Activated CD8-positive, alpha-beta T cell treated with anti-CD3 and anti-CD28 coated beads for 36 hours (primary cell): ENCODE results near the gene TBC1D22A. TPM values are rescaled to one million over a fixed set of nuclear protein-coding genes. Genes with fewer than 3 reads are reported as not detected.

ENCODE experiments used
- ATAC-seq: fragments of 200-7000 bp; cut with Tn5 transposase; one replicate; pipeline ENCODE4 v1.10.0; 2021; ENCODE audit warnings: mild to moderate bottlenecking, moderate library complexity
- CTCF ChIA-PET: fragments of 350-600 bp; sonication (Branson Sonifier 250); formaldehyde crosslinking; loops from one replicate; lab custom pipeline; 2021; ENCODE audit warnings: antibody characterized with exemption; lab: Charles Lee
- POLR2A ChIA-PET: fragments of 350-600 bp; sonication (Branson Sonifier 250); formaldehyde crosslinking; loops from one replicate; lab custom pipeline; 2021; ENCODE audit warnings: antibody characterized with exemption; lab: Charles Lee
- DNase-seq: peaks from one replicate; pipeline ENCODE4 v3.0.0-alpha.2; 2020
- H3K27ac Mint-ChIP-seq: one replicate; pipeline ENCODE4 v1.8.0; 2021; ENCODE audit warnings: mild to moderate bottlenecking, mixed read lengths
- H3K27me3 Mint-ChIP-seq: one replicate; pipeline ENCODE4 v1.8.0; 2021; ENCODE audit warnings: mixed read lengths
- H3K36me3 Mint-ChIP-seq: one replicate; pipeline ENCODE4 v1.8.0; 2021; ENCODE audit warnings: low read depth, mixed read lengths
- H3K4me1 Mint-ChIP-seq: one replicate; pipeline ENCODE4 v1.8.0; 2021; ENCODE audit warnings: low read depth, mixed read lengths
- H3K4me3 Mint-ChIP-seq: one replicate; pipeline ENCODE4 v1.8.0; 2021; ENCODE audit warnings: mild to moderate bottlenecking, moderate library complexity, mixed read lengths
- H3K9me3 Mint-ChIP-seq: one replicate; pipeline ENCODE4 v1.8.0; 2021; ENCODE audit warnings: mixed read lengths
- intact Hi-C: fragments of 100-400 bp; cut with micrococcal nuclease; formaldehyde crosslinking; loops from one replicate; pipeline ENCODE4 v1.10.0; 2022
- total RNA-seq, 2 experiments: library from RNA; stranded (reverse); gene quantifications; one replicate each; pipeline ENCODE4 v1.2.3, GENCODE V29; 2021
- TF ChIP-seq, protein P1 (sequence below): fragments of 200-600 bp; IDR thresholded peaks from one replicate; pipeline ENCODE4 v1.8.0; 2022; ENCODE audit warnings: antibody characterized with exemption, mild to moderate bottlenecking

Gene TBC1D22A
- total RNA-seq, 2 experiments from 2014 or later = 41.0 to 42.8 TPM

DNA sequence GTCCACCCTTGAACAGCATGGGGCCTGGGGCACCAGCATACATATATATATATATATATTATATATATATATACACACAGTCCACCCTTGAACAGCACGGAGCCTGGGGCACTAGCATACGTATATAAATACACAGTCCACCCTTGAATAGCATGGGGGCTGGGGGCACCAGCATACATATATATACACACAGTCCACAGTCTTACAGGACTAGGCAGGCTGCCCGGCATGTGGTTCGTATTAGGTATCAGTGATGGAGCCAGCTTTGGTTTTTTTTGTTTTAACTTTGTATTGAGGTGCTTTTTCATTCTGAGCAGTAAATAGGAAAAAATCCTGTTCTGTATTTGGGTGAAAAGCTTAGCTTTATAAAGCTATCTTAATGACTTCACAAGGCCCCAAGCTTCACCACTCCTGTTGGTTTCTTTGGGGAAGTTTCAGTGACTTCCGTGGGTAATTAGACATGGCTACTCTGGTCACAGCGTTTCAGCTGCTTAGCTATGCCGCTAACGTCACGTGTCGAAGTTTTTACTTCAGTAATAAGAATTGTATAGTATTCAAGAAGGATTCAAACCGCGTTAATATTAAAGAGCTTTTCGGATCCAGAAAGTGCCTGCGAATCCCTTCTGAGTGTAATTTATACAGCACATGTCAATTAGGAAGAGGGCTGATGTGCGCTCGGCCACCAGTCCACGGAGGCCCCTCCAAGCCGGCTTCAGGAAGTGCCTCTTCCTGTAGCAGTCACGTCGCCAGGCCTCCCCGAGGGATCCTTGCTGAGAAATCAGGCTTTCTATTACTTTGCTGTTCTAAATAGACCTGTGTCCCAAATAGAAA, 179.7 kb downstream of the TBC1D22A start:
- peaks cover 2% of the 10 kb centered on the region for H3K4me1 Mint-ChIP-seq
- no peaks in the 10 kb centered on the region for H3K9me3 Mint-ChIP-seq
- ATAC-seq (no peak), DNase-seq (no peak)
- CTCF ChIA-PET = interaction anchor here (0.6 kb wide), 1 partner anchor 620 kb away, joined by 3 read pairs; no protein-coding TSS in a partner anchor
- H3K36me3 Mint-ChIP-seq = peaks cover 15% of the 10 kb centered on the region
- no peak overlapping the region for H3K27ac Mint-ChIP-seq
- H3K27me3 Mint-ChIP-seq = no peaks in the 10 kb centered on the region
- intact Hi-C loops = no loop called here
- POLR2A ChIA-PET = no interaction called here
- TF ChIP-seq, protein P1, sequence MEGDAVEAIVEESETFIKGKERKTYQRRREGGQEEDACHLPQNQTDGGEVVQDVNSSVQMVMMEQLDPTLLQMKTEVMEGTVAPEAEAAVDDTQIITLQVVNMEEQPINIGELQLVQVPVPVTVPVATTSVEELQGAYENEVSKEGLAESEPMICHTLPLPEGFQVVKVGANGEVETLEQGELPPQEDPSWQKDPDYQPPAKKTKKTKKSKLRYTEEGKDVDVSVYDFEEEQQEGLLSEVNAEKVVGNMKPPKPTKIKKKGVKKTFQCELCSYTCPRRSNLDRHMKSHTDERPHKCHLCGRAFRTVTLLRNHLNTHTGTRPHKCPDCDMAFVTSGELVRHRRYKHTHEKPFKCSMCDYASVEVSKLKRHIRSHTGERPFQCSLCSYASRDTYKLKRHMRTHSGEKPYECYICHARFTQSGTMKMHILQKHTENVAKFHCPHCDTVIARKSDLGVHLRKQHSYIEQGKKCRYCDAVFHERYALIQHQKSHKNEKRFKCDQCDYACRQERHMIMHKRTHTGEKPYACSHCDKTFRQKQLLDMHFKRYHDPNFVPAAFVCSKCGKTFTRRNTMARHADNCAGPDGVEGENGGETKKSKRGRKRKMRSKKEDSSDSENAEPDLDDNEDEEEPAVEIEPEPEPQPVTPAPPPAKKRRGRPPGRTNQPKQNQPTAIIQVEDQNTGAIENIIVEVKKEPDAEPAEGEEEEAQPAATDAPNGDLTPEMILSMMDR = no peak
- H3K4me3 Mint-ChIP-seq = no peak overlapping the region

DNA sequence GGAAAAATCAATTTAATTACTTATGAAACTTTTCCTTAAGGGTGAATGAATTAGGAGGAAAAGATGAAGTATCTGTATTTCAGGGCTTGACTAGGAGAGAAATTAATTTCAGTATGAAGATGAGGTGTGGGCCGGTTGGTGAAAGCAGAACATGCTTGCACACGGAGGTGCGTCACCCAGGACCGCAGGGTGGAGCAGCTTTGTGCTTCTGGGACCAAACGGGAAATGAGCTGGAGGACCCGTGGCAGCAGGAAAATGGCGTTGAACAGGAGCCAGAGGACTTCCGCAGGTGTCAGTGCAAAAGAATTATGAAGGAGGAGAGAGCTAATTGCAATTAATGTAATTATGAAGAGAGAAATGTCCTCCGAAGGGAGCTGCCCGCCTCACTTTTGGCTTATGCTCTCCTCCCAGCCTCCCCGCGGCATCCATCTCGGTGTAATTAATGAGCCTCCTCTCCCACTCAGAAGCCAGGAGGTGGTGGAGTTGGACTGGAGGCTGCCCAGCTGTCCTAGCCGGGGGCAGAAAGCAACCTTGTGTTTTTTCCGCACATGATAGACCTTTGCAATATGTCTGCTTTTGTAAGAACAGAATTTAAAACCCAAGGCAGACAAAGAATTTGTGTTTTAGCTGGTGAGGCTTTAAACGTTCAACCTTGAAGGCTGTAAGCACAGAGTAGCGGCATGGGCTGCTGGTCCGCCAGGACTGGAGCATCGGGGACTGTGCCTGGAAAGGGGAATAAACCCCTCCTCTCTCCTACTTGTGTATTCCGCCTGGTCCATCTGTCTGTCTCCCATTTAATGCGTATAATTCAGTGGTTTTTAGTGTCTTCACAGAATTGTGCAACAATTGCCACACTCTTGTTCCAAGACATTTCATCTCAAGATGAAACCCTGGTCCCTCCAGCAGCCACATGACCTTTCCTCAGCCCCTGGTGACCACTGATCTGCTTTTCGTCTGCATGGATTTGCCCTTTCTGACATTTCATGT, 180.6 kb downstream of the TBC1D22A start:
- no peak overlapping the region for H3K27ac Mint-ChIP-seq
- no peaks in the 10 kb centered on the region for H3K27me3 Mint-ChIP-seq
- peaks cover 6% of the 10 kb centered on the region for H3K4me1 Mint-ChIP-seq
- TF ChIP-seq, protein P1 = no peak
- POLR2A ChIA-PET = no interaction called here
- ATAC-seq = no peak
- no peak for DNase-seq
- no peak overlapping the region for H3K4me3 Mint-ChIP-seq
- H3K9me3 Mint-ChIP-seq = no peaks in the 10 kb centered on the region
- peaks cover 15% of the 10 kb centered on the region for H3K36me3 Mint-ChIP-seq
- CTCF ChIA-PET = interaction anchor here (0.6 kb wide), 1 partner anchor 619 kb away, joined by 3 read pairs; no protein-coding TSS in a partner anchor
- intact Hi-C loops = no loop called here

DNA sequence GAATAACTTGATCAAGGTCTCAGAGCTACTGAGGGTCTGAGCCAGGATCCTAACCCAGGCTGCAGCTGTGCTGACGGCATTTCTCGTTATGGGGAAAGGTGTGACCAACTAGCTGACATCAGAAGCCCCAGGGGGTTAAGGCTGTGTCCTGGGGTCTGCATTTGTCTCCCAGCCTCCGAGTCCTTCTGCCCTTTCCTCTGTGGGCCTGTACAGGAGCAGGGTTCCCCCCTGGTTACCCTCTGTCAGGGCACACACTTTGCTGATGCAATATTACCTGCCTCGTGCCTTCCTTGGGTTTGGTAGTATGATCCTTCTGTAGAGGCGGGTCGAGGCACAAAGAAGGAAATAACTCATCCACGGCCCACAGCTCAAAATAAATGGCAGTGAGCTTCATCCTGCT, 183.0 kb downstream of the TBC1D22A start:
- ATAC-seq = no peak
- intact Hi-C loops = no loop called here

DNA sequence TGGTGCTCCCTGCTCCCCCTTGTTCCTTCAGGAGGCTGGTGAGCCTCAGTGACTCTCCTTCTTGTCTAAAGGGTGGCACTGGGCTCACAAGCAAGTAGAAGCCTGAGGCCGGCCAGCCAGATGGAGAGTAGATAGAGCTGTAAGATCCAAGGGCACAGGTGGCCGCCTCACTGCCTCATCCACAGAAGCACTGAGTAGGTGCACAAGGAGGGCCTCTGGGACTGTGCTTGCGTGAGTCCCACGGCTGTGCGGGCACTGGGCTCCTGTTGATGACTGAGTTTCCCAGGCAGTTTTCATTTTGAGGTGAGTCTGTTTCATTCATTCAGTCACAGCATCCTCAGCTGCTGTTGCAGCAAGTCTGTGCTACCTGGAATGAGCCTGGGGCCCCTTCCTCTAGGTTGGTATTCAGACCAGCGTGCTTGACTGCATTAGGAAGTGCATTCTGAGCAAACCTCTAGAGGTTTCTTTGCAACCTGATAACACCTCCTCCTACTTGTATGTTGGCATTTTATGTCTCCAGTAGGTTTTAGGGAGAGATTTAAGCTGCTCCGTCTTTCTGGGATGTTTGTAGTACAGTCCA, 184.0 kb downstream of the TBC1D22A start:
- no peak overlapping the region for H3K27ac Mint-ChIP-seq
- no peak overlapping the region for H3K4me3 Mint-ChIP-seq
- no peaks in the 10 kb centered on the region for H3K9me3 Mint-ChIP-seq
- TF ChIP-seq, protein P1 = no peak
- H3K4me1 Mint-ChIP-seq = peaks cover 6% of the 10 kb centered on the region
- DNase-seq (no peak), ATAC-seq (no peak)
- peaks cover 13% of the 10 kb centered on the region for H3K36me3 Mint-ChIP-seq
- no peaks in the 10 kb centered on the region for H3K27me3 Mint-ChIP-seq
- POLR2A ChIA-PET = interaction anchor here (0.6 kb wide), 1 partner anchor 15 kb away, joined by 4 read pairs; no protein-coding TSS in a partner anchor
- intact Hi-C loops = no loop called here
- CTCF ChIA-PET = no interaction called here

More for the DNA sequence above, 183.0 kb downstream of the TBC1D22A start:
- Mint-ChIP-seq H3K9me3 (no peaks in the 10 kb centered on the region), H3K36me3 (peaks cover 13% of the 10 kb centered on the region), H3K27ac (no peak overlapping the region), H3K4me1 (peaks cover 6% of the 10 kb centered on the region), H3K4me3 (no peak overlapping the region), H3K27me3 (no peaks in the 10 kb centered on the region)
- TF ChIP-seq, protein P1 = no peak
- ChIA-PET CTCF (no interaction called here), POLR2A (no interaction called here)
- DNase-seq = no peak
